OCI-LY1 (cell line): ENCODE data around the gene MRPL58.

ENCODE experiments used
- EZH2 ChIP-seq: fragments of 200-600 bp; sonication (generic), shearing (Covaris generic); IDR thresholded peaks from 2 replicates; pipeline ENCODE4 v1.8.0; 2017; ENCODE audit warnings: borderline replicate concordance, mixed run types, mild to moderate bottlenecking, antibody characterized with exemption, low read length, moderate library complexity, mixed read lengths
- TF ChIP-seq, protein P1 (sequence below): fragments of 200-600 bp; sonication (generic), shearing (Covaris generic); IDR thresholded peaks from 2 replicates; pipeline ENCODE4 v1.5.1; 2017; ENCODE audit warnings: mild to moderate bottlenecking, antibody characterized with exemption, low read length, moderate library complexity, mixed read lengths

- TF ChIP-seq, protein P1, sequence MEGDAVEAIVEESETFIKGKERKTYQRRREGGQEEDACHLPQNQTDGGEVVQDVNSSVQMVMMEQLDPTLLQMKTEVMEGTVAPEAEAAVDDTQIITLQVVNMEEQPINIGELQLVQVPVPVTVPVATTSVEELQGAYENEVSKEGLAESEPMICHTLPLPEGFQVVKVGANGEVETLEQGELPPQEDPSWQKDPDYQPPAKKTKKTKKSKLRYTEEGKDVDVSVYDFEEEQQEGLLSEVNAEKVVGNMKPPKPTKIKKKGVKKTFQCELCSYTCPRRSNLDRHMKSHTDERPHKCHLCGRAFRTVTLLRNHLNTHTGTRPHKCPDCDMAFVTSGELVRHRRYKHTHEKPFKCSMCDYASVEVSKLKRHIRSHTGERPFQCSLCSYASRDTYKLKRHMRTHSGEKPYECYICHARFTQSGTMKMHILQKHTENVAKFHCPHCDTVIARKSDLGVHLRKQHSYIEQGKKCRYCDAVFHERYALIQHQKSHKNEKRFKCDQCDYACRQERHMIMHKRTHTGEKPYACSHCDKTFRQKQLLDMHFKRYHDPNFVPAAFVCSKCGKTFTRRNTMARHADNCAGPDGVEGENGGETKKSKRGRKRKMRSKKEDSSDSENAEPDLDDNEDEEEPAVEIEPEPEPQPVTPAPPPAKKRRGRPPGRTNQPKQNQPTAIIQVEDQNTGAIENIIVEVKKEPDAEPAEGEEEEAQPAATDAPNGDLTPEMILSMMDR = no peak
- no peak for TF ChIP-seq EZH2
Measured at GRCh38 chr17:74970395-74970794, 42.1 kb upstream of the MRPL58 start.
